Activated B cell treated with CpG ODN at 0.5 μM for 24 hours (primary cell): ENCODE results near the gene DDX3X. TPM values are rescaled to one million over a fixed set of nuclear protein-coding genes. Genes with fewer than 3 reads are reported as not detected.
A peak's percentile ranks its signal among the peaks of the same experiment; 100 is the strongest.

Source experiments
- ATAC-seq: fragments of 200-7000 bp; cut with Tn5 transposase; one replicate; pipeline ENCODE4 v1.10.0; 2021; ENCODE audit warnings: low read depth, mild to moderate bottlenecking, moderate library complexity
- CTCF ChIA-PET: fragments of 350-600 bp; sonication (Branson Sonifier 250); formaldehyde crosslinking; loops from one replicate; lab custom pipeline; 2021; ENCODE audit warnings: antibody characterized with exemption; lab: Charles Lee
- POLR2A ChIA-PET: fragments of 350-600 bp; sonication (Branson Sonifier 250); formaldehyde crosslinking; loops from one replicate; lab custom pipeline; 2021; ENCODE audit warnings: antibody characterized with exemption; lab: Charles Lee
- DNase-seq: peaks from one replicate; pipeline ENCODE4 v3.0.0; 2022
- H3K27ac Mint-ChIP-seq: one replicate; pipeline ENCODE4 v1.8.0; 2020; ENCODE audit warnings: mixed read lengths
- H3K27me3 Mint-ChIP-seq: one replicate; pipeline ENCODE4 v1.8.0; 2021; ENCODE audit warnings: mixed read lengths
- H3K36me3 Mint-ChIP-seq: one replicate; pipeline ENCODE4 v1.8.0; 2021; ENCODE audit warnings: low read depth, mixed read lengths
- H3K4me1 Mint-ChIP-seq: one replicate; pipeline ENCODE4 v1.8.0; 2021; ENCODE audit warnings: mixed read lengths
- H3K4me3 Mint-ChIP-seq: one replicate; pipeline ENCODE4 v1.8.0; 2020; ENCODE audit warnings: mild to moderate bottlenecking, mixed read lengths
- H3K9me3 Mint-ChIP-seq: one replicate; pipeline ENCODE4 v1.8.0; 2020; ENCODE audit warnings: mixed read lengths
- intact Hi-C: fragments of 100-400 bp; cut with micrococcal nuclease; formaldehyde crosslinking; loops from one replicate; pipeline ENCODE4 v1.15.1; 2024
- total RNA-seq: library from RNA; stranded (reverse); gene quantifications from 2 replicates; pipeline ENCODE4 v1.2.3, GENCODE V29; 2022
- TF ChIP-seq, protein P1 (sequence below): fragments of 200-600 bp; IDR thresholded peaks from one replicate; pipeline ENCODE4 v1.8.0; 2022; ENCODE audit warnings: antibody characterized with exemption, mild to moderate bottlenecking

Gene DDX3X
- total RNA-seq, 1 donor from 2014 or later: 247 TPM

DNA sequence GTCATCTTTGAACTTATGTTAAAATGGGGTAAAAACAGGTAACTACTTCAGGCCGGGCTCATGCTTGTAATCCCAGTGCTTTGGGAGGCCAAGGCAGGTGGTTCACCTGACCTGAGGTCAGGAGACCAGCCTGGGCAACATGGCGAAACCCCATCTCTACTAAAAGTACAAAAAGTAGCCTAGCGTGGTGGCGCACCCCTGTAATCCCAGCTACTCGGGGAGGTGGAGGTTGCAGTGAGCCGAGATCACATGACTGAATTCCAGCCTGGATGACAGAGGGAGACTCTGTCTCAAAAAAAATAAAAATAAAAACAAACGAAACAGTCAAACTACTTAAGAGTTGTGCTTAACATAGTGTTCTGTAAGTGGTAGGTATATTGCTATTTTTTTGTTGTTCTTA, 2.5 kb downstream of the DDX3X start:
- no peak for DNase-seq
- Mint-ChIP-seq H3K36me3 (peaks cover 55% of the 10 kb centered on the region), H3K4me3 (peak overlapping the region; percentile 93), H3K27me3 (no peaks in the 10 kb centered on the region), H3K27ac (peak overlapping the region; percentile 99), H3K4me1 (peaks cover 43% of the 10 kb centered on the region), H3K9me3 (no peaks in the 10 kb centered on the region)
- intact Hi-C loops: loop anchor here (2.0 kb wide), 1 partner anchor 14 kb away; no protein-coding TSS in a partner anchor
- TF ChIP-seq, protein P1, sequence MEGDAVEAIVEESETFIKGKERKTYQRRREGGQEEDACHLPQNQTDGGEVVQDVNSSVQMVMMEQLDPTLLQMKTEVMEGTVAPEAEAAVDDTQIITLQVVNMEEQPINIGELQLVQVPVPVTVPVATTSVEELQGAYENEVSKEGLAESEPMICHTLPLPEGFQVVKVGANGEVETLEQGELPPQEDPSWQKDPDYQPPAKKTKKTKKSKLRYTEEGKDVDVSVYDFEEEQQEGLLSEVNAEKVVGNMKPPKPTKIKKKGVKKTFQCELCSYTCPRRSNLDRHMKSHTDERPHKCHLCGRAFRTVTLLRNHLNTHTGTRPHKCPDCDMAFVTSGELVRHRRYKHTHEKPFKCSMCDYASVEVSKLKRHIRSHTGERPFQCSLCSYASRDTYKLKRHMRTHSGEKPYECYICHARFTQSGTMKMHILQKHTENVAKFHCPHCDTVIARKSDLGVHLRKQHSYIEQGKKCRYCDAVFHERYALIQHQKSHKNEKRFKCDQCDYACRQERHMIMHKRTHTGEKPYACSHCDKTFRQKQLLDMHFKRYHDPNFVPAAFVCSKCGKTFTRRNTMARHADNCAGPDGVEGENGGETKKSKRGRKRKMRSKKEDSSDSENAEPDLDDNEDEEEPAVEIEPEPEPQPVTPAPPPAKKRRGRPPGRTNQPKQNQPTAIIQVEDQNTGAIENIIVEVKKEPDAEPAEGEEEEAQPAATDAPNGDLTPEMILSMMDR: no peak
- POLR2A ChIA-PET: interaction anchor here (0.6 kb wide), 1 partner anchor 38 kb away, joined by 3 read pairs; no protein-coding TSS in a partner anchor
- CTCF ChIA-PET: no interaction called here
- no peak for ATAC-seq

DNA sequence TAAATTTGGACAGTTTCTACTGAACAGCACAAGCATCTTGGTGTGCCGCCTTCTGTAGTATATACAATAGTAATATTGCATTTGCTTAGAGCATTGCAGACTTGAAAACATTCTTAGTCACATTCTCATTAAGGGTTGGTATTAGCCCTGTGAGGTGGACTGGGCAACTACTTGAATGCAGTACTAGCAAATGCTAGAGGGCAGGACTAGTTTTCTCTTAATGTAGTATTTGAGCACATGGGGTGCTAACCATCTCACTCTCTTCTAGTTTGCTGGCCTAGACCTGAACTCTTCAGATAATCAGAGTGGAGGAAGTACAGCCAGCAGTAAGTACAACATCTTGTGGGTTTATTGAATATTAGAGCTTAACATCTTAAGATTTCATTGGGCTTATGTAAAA, 3.2 kb downstream of the DDX3X start:
- Mint-ChIP-seq H3K4me1 (peaks cover 38% of the 10 kb centered on the region), H3K9me3 (no peaks in the 10 kb centered on the region), H3K36me3 (peaks cover 62% of the 10 kb centered on the region), H3K4me3 (peak overlapping the region; percentile 93), H3K27me3 (no peaks in the 10 kb centered on the region), H3K27ac (no peak overlapping the region)
- TF ChIP-seq, protein P1: no peak
- POLR2A ChIA-PET: no interaction called here
- CTCF ChIA-PET: interaction anchor here (0.6 kb wide), 1 partner anchor 1796 kb away, joined by 3 read pairs; no protein-coding TSS in a partner anchor
- ATAC-seq: no peak
- no peak for DNase-seq
- intact Hi-C loops: loop anchor here (2.0 kb wide), 1 partner anchor 14 kb away; no protein-coding TSS in a partner anchor

DNA sequence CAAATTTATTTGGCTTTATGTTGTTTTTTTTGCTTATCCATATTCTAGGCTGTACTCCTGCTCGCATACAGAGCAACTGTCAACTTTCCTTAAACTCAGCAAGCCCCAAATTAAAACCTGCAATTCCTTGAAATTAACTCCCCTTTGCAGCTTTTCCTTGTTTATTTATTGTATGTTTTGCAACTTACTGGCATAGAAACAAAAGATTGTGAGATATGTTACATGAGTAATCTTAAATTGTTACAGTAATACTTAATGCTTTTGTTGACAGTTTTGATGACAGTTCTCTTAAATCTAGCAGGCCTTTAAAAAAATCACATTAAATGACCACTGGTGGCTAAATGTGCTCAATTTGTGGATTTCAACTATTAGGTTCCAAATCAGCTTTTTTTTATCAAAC, 4.5 kb downstream of the DDX3X start:
- ChIA-PET CTCF (no interaction called here), POLR2A (no interaction called here)
- Mint-ChIP-seq H3K4me1 (peaks cover 38% of the 10 kb centered on the region), H3K36me3 (peaks cover 69% of the 10 kb centered on the region), H3K4me3 (peak overlapping the region; percentile 29), H3K9me3 (no peaks in the 10 kb centered on the region), H3K27ac (no peak overlapping the region), H3K27me3 (no peaks in the 10 kb centered on the region)
- DNase-seq (no peak), ATAC-seq (no peak)
- TF ChIP-seq, protein P1: no peak
- intact Hi-C loops: no loop called here

DNA sequence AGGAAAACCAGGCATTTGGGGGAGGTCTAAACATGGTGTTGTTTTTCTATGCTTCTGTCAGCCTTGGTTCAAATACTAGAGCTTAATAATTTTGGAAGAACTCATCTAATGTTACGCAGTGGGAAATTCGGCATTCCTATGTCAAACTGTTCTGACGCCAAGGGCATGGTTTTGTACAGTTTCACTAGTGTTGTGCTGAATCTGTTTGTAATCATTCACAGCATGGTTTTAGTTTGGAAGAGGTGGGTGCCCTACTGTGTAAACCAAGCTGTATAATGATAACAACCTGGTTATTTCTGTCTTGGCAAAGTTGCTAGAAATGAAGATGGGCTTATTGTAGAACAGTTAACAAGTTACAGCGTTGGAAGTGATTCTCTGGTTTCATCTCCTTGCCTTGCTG, 5.2 kb downstream of the DDX3X start:
- Mint-ChIP-seq H3K27ac (no peak overlapping the region), H3K9me3 (no peaks in the 10 kb centered on the region), H3K27me3 (no peaks in the 10 kb centered on the region), H3K4me1 (peaks cover 38% of the 10 kb centered on the region), H3K4me3 (no peak overlapping the region), H3K36me3 (peaks cover 68% of the 10 kb centered on the region)
- ATAC-seq: no peak
- intact Hi-C loops: no loop called here
- POLR2A ChIA-PET: interaction anchor here (0.6 kb wide), 1 partner anchor 70 kb away, joined by 10 read pairs; no protein-coding TSS in a partner anchor
- TF ChIP-seq, protein P1: no peak
- DNase-seq: no peak
- CTCF ChIA-PET: no interaction called here

DNA sequence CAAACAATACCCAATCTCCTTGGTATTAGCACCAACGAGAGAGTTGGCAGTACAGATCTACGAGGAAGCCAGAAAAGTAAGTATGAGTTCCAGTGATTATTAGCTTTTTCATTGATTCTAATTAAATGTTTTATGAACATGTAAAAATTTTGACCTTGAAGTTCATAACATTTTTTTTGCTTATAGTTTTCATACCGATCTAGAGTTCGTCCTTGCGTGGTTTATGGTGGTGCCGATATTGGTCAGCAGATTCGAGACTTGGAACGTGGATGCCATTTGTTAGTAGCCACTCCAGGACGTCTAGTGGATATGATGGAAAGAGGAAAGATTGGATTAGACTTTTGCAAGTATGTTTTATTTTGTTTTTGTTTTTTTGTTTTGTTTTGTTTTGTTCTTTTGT, 10.1 kb downstream of the DDX3X start:
- Mint-ChIP-seq H3K27me3 (no peaks in the 10 kb centered on the region), H3K4me3 (no peak overlapping the region), H3K9me3 (no peaks in the 10 kb centered on the region), H3K36me3 (peaks cover 78% of the 10 kb centered on the region), H3K27ac (no peak overlapping the region), H3K4me1 (peaks cover 11% of the 10 kb centered on the region)
- ChIA-PET POLR2A (no interaction called here), CTCF (no interaction called here)
- intact Hi-C loops: no loop called here
- TF ChIP-seq, protein P1: no peak
- DNase-seq (no peak), ATAC-seq (no peak)
